ENCODE results near the gene SPAG16.

Gene SPAG16

DNA sequence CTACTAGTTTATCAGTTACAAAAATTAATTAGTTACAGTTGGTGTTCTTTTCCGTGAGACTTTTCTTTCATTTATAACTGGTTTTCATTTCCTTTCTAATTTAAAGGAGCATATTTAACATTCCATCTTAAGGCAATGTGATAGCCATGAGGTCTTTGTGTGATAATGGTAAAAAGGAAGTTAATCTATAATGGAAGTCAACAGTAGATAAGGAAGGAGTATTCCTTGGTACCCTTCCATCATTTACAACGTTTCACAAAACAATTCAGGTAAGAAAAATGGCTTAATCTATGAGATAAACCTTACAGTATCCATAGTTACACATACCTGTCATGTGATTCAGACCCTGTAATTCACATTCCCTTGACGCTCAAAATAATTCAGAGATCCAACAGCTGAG lies 601.2 kb downstream of the SPAG16 start:
- no peaks in the 10 kb centered on the region for H3K27me3 ChIP-seq (ENCODE audit: insufficient read depth, low read length, poor library complexity, severe bottlenecking)
- no peaks in the 10 kb centered on the region for H3K36me3 ChIP-seq (ENCODE audit: insufficient read depth, low read length)
- no peaks in the 10 kb centered on the region for H3K9me2 ChIP-seq (replicated peaks; ENCODE audit: low read depth, low read length)
- H2AFZ ChIP-seq (ENCODE audit: low read length), result no peak overlapping the region
- no peaks in the 10 kb centered on the region for H3F3A ChIP-seq (ENCODE audit: low read depth)
- TF ChIP-seq, protein P1, sequence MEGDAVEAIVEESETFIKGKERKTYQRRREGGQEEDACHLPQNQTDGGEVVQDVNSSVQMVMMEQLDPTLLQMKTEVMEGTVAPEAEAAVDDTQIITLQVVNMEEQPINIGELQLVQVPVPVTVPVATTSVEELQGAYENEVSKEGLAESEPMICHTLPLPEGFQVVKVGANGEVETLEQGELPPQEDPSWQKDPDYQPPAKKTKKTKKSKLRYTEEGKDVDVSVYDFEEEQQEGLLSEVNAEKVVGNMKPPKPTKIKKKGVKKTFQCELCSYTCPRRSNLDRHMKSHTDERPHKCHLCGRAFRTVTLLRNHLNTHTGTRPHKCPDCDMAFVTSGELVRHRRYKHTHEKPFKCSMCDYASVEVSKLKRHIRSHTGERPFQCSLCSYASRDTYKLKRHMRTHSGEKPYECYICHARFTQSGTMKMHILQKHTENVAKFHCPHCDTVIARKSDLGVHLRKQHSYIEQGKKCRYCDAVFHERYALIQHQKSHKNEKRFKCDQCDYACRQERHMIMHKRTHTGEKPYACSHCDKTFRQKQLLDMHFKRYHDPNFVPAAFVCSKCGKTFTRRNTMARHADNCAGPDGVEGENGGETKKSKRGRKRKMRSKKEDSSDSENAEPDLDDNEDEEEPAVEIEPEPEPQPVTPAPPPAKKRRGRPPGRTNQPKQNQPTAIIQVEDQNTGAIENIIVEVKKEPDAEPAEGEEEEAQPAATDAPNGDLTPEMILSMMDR (conservative IDR thresholded peaks at IDR 0.05; ENCODE audit: low read length), result no peak
- TF ChIP-seq EZH2phosphoT487 (IDR thresholded peaks at IDR 0.05; ENCODE audit: borderline replicate concordance), result no peak
- no peaks in the 10 kb centered on the region for H3K9me3 ChIP-seq (ENCODE audit: insufficient read depth, low read depth, low read length)
- H3K4me2 ChIP-seq (ENCODE audit: low read depth, low read length, poor library complexity, severe bottlenecking), result no peak overlapping the region
- H4K20me1 ChIP-seq (ENCODE audit: insufficient read depth, low read length, poor library complexity, severe bottlenecking), result no peaks in the 10 kb centered on the region
- H3K79me2 ChIP-seq (ENCODE audit: insufficient read depth, low read length), result no peaks in the 10 kb centered on the region
- no peak overlapping the region for H3K9ac ChIP-seq (ENCODE audit: low read depth, low read length, poor library complexity, severe bottlenecking)
- H3K4me1 ChIP-seq (ENCODE audit: insufficient read depth, low read length, poor library complexity, severe bottlenecking), result no peaks in the 10 kb centered on the region
- H3K4me3 ChIP-seq (ENCODE audit: low read length, poor library complexity, severe bottlenecking), result no peak overlapping the region

DNA sequence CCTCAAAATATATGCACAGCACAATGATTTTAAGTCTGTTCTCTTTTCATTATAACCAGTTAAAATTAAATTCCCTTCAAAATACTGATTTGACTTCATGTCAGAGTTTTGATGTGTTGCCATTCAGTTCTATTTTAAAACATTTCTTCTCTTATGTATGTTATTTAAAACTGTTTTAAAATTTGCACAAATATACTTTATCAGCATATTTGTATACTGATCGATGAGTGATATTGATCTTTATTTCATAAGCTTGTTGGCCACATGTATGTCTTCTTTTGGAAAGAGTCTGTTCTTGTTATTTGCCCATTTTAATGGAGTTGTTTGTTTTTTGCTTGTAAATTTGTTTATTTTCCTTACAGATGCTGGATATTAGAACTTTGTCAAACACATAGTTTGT lies 630.2 kb downstream of the SPAG16 start:
- Histone ChIP-seq H3K4me3 (ENCODE audit: low read length, poor library complexity, severe bottlenecking) (no peak overlapping the region), H3K36me3 (ENCODE audit: insufficient read depth, low read length) (no peaks in the 10 kb centered on the region), H3K9me3 (ENCODE audit: insufficient read depth, low read depth, low read length) (no peaks in the 10 kb centered on the region; the same call in 1 of the 2 replicates), H3K4me1 (ENCODE audit: insufficient read depth, low read length, poor library complexity, severe bottlenecking) (no peaks in the 10 kb centered on the region), H3K27me3 (ENCODE audit: insufficient read depth, low read length, poor library complexity, severe bottlenecking) (no peaks in the 10 kb centered on the region), H3K79me2 (ENCODE audit: insufficient read depth, low read length) (no peaks in the 10 kb centered on the region), H3K4me2 (ENCODE audit: low read depth, low read length, poor library complexity, severe bottlenecking) (no peak overlapping the region), H3K9ac (ENCODE audit: low read depth, low read length, poor library complexity, severe bottlenecking) (no peak overlapping the region), H2AFZ (ENCODE audit: low read length) (no peak overlapping the region), H4K20me1 (ENCODE audit: insufficient read depth, low read length, poor library complexity, severe bottlenecking) (no peaks in the 10 kb centered on the region), H3K9me2 (replicated peaks; ENCODE audit: low read depth, low read length) (no peaks in the 10 kb centered on the region), H3F3A (ENCODE audit: low read depth) (no peaks in the 10 kb centered on the region)
- TF ChIP-seq, protein P1 (conservative IDR thresholded peaks at IDR 0.05; ENCODE audit: low read length), result no peak
- TF ChIP-seq EZH2phosphoT487 (IDR thresholded peaks at IDR 0.05; ENCODE audit: borderline replicate concordance), result no peak

- Histone ChIP-seq H3K4me1 (ENCODE audit: insufficient read depth, low read length, poor library complexity, severe bottlenecking) (no peaks in the 10 kb centered on the region), H3K9me3 (ENCODE audit: insufficient read depth, low read depth, low read length) (no peaks in the 10 kb centered on the region; the same call in 1 of the 2 replicates), H3F3A (ENCODE audit: low read depth) (no peaks in the 10 kb centered on the region), H3K79me2 (ENCODE audit: insufficient read depth, low read length) (no peaks in the 10 kb centered on the region), H3K9ac (ENCODE audit: low read depth, low read length, poor library complexity, severe bottlenecking) (no peak overlapping the region), H4K20me1 (ENCODE audit: insufficient read depth, low read length, poor library complexity, severe bottlenecking) (no peaks in the 10 kb centered on the region), H3K27me3 (ENCODE audit: insufficient read depth, low read length, poor library complexity, severe bottlenecking) (no peaks in the 10 kb centered on the region), H3K4me3 (ENCODE audit: low read length, poor library complexity, severe bottlenecking) (no peak overlapping the region), H3K36me3 (ENCODE audit: insufficient read depth, low read length) (no peaks in the 10 kb centered on the region), H2AFZ (ENCODE audit: low read length) (no peak overlapping the region), H3K4me2 (ENCODE audit: low read depth, low read length, poor library complexity, severe bottlenecking) (no peak overlapping the region), H3K9me2 (replicated peaks; ENCODE audit: low read depth, low read length) (no peaks in the 10 kb centered on the region)
- no peak for TF ChIP-seq EZH2phosphoT487 (IDR thresholded peaks at IDR 0.05; ENCODE audit: borderline replicate concordance)
- TF ChIP-seq, protein P1 (conservative IDR thresholded peaks at IDR 0.05; ENCODE audit: low read length), result no peak
Observed at GRCh38 chr2:213920014-213920413, 635.8 kb downstream of the SPAG16 start.
